Chondrocyte (in vitro differentiated cells): ENCODE results near the gene BIRC5. TPM values are rescaled to one million over a fixed set of nuclear protein-coding genes. Genes with fewer than 3 reads are reported as not detected.

Experiments used
- DNase-seq: peaks from one replicate; pipeline ENCODE4 v3.0.0; 2021; ENCODE audit warnings: mixed read lengths, low spot score
- H3K27ac Mint-ChIP-seq: one replicate; pipeline ENCODE4 v1.8.0; 2021; ENCODE audit warnings: mild to moderate bottlenecking, moderate library complexity, mixed read lengths; ENCODE audit not compliant: unreplicated experiment
- H3K27me3 Mint-ChIP-seq: 2 replicates; pipeline ENCODE4 v1.8.0; 2021; ENCODE audit warnings: low read depth, mixed read lengths
- H3K36me3 Mint-ChIP-seq: 2 replicates; pipeline ENCODE4 v1.8.0; 2021; ENCODE audit warnings: low read depth, mixed read lengths
- H3K4me1 Mint-ChIP-seq: 2 replicates; pipeline ENCODE4 v1.8.0; 2021; ENCODE audit warnings: low read depth, mild to moderate bottlenecking, mixed read lengths
- H3K4me3 Mint-ChIP-seq: one replicate; pipeline ENCODE4 v1.8.0; 2021; ENCODE audit warnings: mild to moderate bottlenecking, moderate library complexity, mixed read lengths; ENCODE audit not compliant: unreplicated experiment
- H3K9me3 Mint-ChIP-seq: 2 replicates; pipeline ENCODE4 v1.8.0; 2021; ENCODE audit warnings: low read depth, mixed read lengths
- CTCF ChIP-seq: fragments of 200-600 bp; sonication (generic); IDR thresholded peaks from 2 replicates; pipeline ENCODE4 v1.5.0; 2021; ENCODE audit warnings: antibody characterized with exemption, mild to moderate bottlenecking, moderate library complexity
- total RNA-seq: library from RNA; stranded (reverse); gene quantifications from 3 replicates; pipeline ENCODE4 v1.2.1, GENCODE V29; 2021

Gene BIRC5
- total RNA-seq, 1 donor from 2014 or later, result 11.6 TPM

GRCh38 chr17:78180083-78180482, 34.0 kb upstream of the BIRC5 start:
- Mint-ChIP-seq H3K9me3 (no peaks in the 10 kb centered on the region), H3K27me3 (no peaks in the 10 kb centered on the region), H3K36me3 (no peaks in the 10 kb centered on the region), H3K4me3 (no peak overlapping the region), H3K4me1 (peaks cover 21% of the 10 kb centered on the region), H3K27ac (peak overlapping the region; percentile 60)
- TF ChIP-seq CTCF, result no peak
- no peak for DNase-seq

- no peak for DNase-seq
- TF ChIP-seq CTCF, result no peak
- Mint-ChIP-seq H3K27me3 (no peaks in the 10 kb centered on the region), H3K27ac (peak overlapping the region; percentile 60), H3K9me3 (no peaks in the 10 kb centered on the region), H3K4me3 (no peak overlapping the region), H3K4me1 (peaks cover 24% of the 10 kb centered on the region), H3K36me3 (no peaks in the 10 kb centered on the region)
Measured at GRCh38 chr17:78180508-78180907, 33.5 kb upstream of the BIRC5 start.

- Mint-ChIP-seq H3K4me3 (no peak overlapping the region), H3K36me3 (no peaks in the 10 kb centered on the region), H3K27me3 (no peaks in the 10 kb centered on the region), H3K27ac (no peak overlapping the region), H3K4me1 (peaks cover 33% of the 10 kb centered on the region), H3K9me3 (no peaks in the 10 kb centered on the region)
- TF ChIP-seq CTCF, result no peak
- no peak for DNase-seq
Measured at GRCh38 chr17:78182504-78182903, 31.5 kb upstream of the BIRC5 start.

- Mint-ChIP-seq H3K27me3 (no peaks in the 10 kb centered on the region), H3K9me3 (no peaks in the 10 kb centered on the region), H3K36me3 (no peaks in the 10 kb centered on the region), H3K27ac (no peak overlapping the region), H3K4me1 (peaks cover 41% of the 10 kb centered on the region), H3K4me3 (no peak overlapping the region)
- TF ChIP-seq CTCF, result no peak
- DNase-seq, result no peak
Measured at GRCh38 chr17:78183916-78184315, 30.1 kb upstream of the BIRC5 start.

GRCh38 chr17:78184351-78184750, 29.7 kb upstream of the BIRC5 start:
- no peak for TF ChIP-seq CTCF
- DNase-seq, result no peak
- Mint-ChIP-seq H3K4me1 (peaks cover 37% of the 10 kb centered on the region), H3K36me3 (no peaks in the 10 kb centered on the region), H3K9me3 (no peaks in the 10 kb centered on the region), H3K4me3 (no peak overlapping the region), H3K27ac (no peak overlapping the region), H3K27me3 (no peaks in the 10 kb centered on the region)
